Mucosa of descending colon (tissue), 3 donors: ENCODE results near the gene VAPB. TPM values are rescaled to one million over a fixed set of nuclear protein-coding genes. Genes with fewer than 3 reads are reported as not detected.

Source experiments
- ATAC-seq: fragments of 200-7000 bp; cut with Tn5 transposase; one replicate; pipeline ENCODE4 v1.9.1; 2020; ENCODE audit warnings: mild to moderate bottlenecking, moderate library complexity
- DNase-seq, 3 donors: peaks; one replicate each; pipeline ENCODE4 v3.0.0-alpha.2; 2020
- H3K36me3 ChIP-seq: fragments of 200-600 bp; one replicate; pipeline ENCODE4 v1.8.0; 2021; ENCODE audit warnings: low read depth, mild to moderate bottlenecking
- H3K4me1 ChIP-seq: fragments of 200-600 bp; one replicate; pipeline ENCODE4 v1.8.0; 2021; ENCODE audit warnings: low read depth, mild to moderate bottlenecking
- H3K4me3 ChIP-seq: fragments of 200-600 bp; one replicate; pipeline ENCODE4 v1.8.0; 2021; ENCODE audit warnings: mild to moderate bottlenecking
- H3K9me3 ChIP-seq: fragments of 200-600 bp; one replicate; pipeline ENCODE4 v1.8.0; 2021; ENCODE audit warnings: mild to moderate bottlenecking
- CTCF ChIP-seq: fragments of 200-600 bp; IDR thresholded peaks from one replicate; pipeline ENCODE4 v1.8.0; 2022; ENCODE audit warnings: antibody characterized with exemption, mild to moderate bottlenecking
- intact Hi-C, 2 donors: fragments of 100-400 bp; cut with DNase I in 1 of 2; cut with micrococcal nuclease in 1 of 2; formaldehyde crosslinking; loops; one replicate each; pipeline versions ENCODE4 v1.11.0 to v1.11.1; 2022; cut with DNase I, micrococcal nuclease
- total RNA-seq, 3 donors: library from RNA; stranded (reverse); fragmentation: NEBNext Ultra II Directional in 2 of 3; extraction: Animal tissue kit (Norgen Biotek cat#: 25700) in 2 of 3; gene quantifications; one replicate each; pipeline versions ENCODE4 v1.2.1 to v1.2.4, GENCODE V29; 2021 to 2023
- donor health status: DM: no; HTN: no; CAD: no; lungs with moderate emphysema.
- donor health status: DM: no; HTN: no; CAD: no.
- donor health status: DM: no; HTN: yes; CAD: no.

Gene VAPB
- total RNA-seq, 3 donors from 2014 or later: 52.5 to 74.6 (median 58.8) TPM

- no peak for ATAC-seq
- Histone ChIP-seq H3K4me3 (no peak overlapping the region), H3K36me3 (no peaks in the 10 kb centered on the region), H3K4me1 (peaks cover 25% of the 10 kb centered on the region), H3K9me3 (no peaks in the 10 kb centered on the region)
- TF ChIP-seq CTCF: no peak
- intact Hi-C loops: no loop called here
- DNase-seq: no peak
Observed at GRCh38 chr20:58429303-58429702, 40.3 kb downstream of the VAPB start.

GRCh38 chr20:58431134-58431533, 42.1 kb downstream of the VAPB start:
- no peak for TF ChIP-seq CTCF
- Histone ChIP-seq H3K4me3 (no peak overlapping the region), H3K9me3 (no peaks in the 10 kb centered on the region), H3K4me1 (peaks cover 34% of the 10 kb centered on the region), H3K36me3 (no peaks in the 10 kb centered on the region)
- intact Hi-C loops: no loop called here
- ATAC-seq (no peak), DNase-seq (no peak)

GRCh38 chr20:58432186-58432954, 43.3 kb downstream of the VAPB start:
- Histone ChIP-seq H3K4me3 (no peak overlapping the region), H3K4me1 (peaks cover 39% of the 10 kb centered on the region), H3K9me3 (no peaks in the 10 kb centered on the region), H3K36me3 (no peaks in the 10 kb centered on the region)
- TF ChIP-seq CTCF: no peak
- intact Hi-C loops: no loop called here
- peak; percentile 58 for ATAC-seq
- DNase-seq: no peak

- intact Hi-C loops: no loop called here
- Histone ChIP-seq H3K36me3 (no peaks in the 10 kb centered on the region), H3K4me3 (no peak overlapping the region), H3K9me3 (no peaks in the 10 kb centered on the region), H3K4me1 (peaks cover 42% of the 10 kb centered on the region)
- DNase-seq (no peak), ATAC-seq (no peak)
- TF ChIP-seq CTCF: no peak
Observed at GRCh38 chr20:58433029-58433647, 44.1 kb downstream of the VAPB start.

- intact Hi-C loops: no loop called here
- no peak for TF ChIP-seq CTCF
- Histone ChIP-seq H3K9me3 (no peaks in the 10 kb centered on the region), H3K36me3 (no peaks in the 10 kb centered on the region), H3K4me3 (no peak overlapping the region), H3K4me1 (peaks cover 42% of the 10 kb centered on the region)
- ATAC-seq: peak; percentile 78
- peak in 1 of 3 donors; percentile 20 for DNase-seq
Observed at GRCh38 chr20:58433759-58434158, 44.7 kb downstream of the VAPB start.
